HEK293 (cell line): ENCODE measurements around the gene CD2BP2.

ENCODE experiments used
- FEZF1 ChIP-seq: fragments of 450-650 bp; formaldehyde crosslinking; IDR thresholded peaks from 2 replicates; pipeline ENCODE4 v1.5.1; 2016; ENCODE audit warnings: missing biosample characterization, missing genetic modification characterization
- KLF8 ChIP-seq: fragments of 450-650 bp; formaldehyde crosslinking; IDR thresholded peaks from 2 replicates; pipeline ENCODE4 v1.5.1; 2016; ENCODE audit warnings: missing biosample characterization, missing genetic modification characterization
- KLF9 ChIP-seq: fragments of 450-650 bp; formaldehyde crosslinking; IDR thresholded peaks from 2 replicates; pipeline ENCODE4 v1.5.1; 2016; ENCODE audit warnings: missing biosample characterization, missing genetic modification characterization, low read depth
- MYNN ChIP-seq: fragments of 450-650 bp; formaldehyde crosslinking; IDR thresholded peaks from 2 replicates; pipeline ENCODE4 v1.5.1; 2016; ENCODE audit warnings: missing biosample characterization, missing genetic modification characterization, borderline replicate concordance
- PRDM1 ChIP-seq: fragments of 450-650 bp; formaldehyde crosslinking; IDR thresholded peaks from 2 replicates; pipeline ENCODE4; 2016; ENCODE audit warnings: missing biosample characterization, missing genetic modification characterization
- RBAK ChIP-seq: fragments of 450-650 bp; formaldehyde crosslinking; IDR thresholded peaks from 2 replicates; pipeline ENCODE4 v1.5.1; 2016; ENCODE audit warnings: missing biosample characterization, missing genetic modification characterization
- SP2 ChIP-seq: fragments of 450-650 bp; formaldehyde crosslinking; IDR thresholded peaks from 2 replicates; pipeline ENCODE4 v1.5.1; 2016; ENCODE audit warnings: missing biosample characterization, missing genetic modification characterization
- SP7 ChIP-seq: fragments of 450-650 bp; formaldehyde crosslinking; IDR thresholded peaks from 2 replicates; pipeline ENCODE4 v1.5.1; 2016; ENCODE audit warnings: missing biosample characterization, missing genetic modification characterization
- ZFP41 ChIP-seq: fragments of 450-650 bp; formaldehyde crosslinking; IDR thresholded peaks from 2 replicates; pipeline ENCODE4 v1.5.1; 2016; ENCODE audit warnings: missing biosample characterization, missing genetic modification characterization, borderline replicate concordance
- ZIC2 ChIP-seq: fragments of 450-650 bp; formaldehyde crosslinking; IDR thresholded peaks from 2 replicates; pipeline ENCODE4 v1.5.1; 2016; ENCODE audit warnings: missing biosample characterization, missing genetic modification characterization
- ZNF23 ChIP-seq: fragments of 450-650 bp; formaldehyde crosslinking; IDR thresholded peaks from 2 replicates; pipeline ENCODE4 v1.5.1; 2016; ENCODE audit warnings: missing biosample characterization, missing genetic modification characterization, borderline replicate concordance
- ZNF239 ChIP-seq: fragments of 450-650 bp; formaldehyde crosslinking; IDR thresholded peaks from 2 replicates; pipeline ENCODE4 v1.5.1; 2016; ENCODE audit warnings: missing biosample characterization, missing genetic modification characterization
- ZNF248 ChIP-seq: fragments of 450-650 bp; formaldehyde crosslinking; IDR thresholded peaks from 2 replicates; pipeline ENCODE4 v1.5.1; 2017; ENCODE audit warnings: missing biosample characterization, missing genetic modification characterization
- ZNF391 ChIP-seq: fragments of 450-650 bp; formaldehyde crosslinking; IDR thresholded peaks from 2 replicates; pipeline ENCODE4 v1.5.1; 2016; ENCODE audit warnings: low read depth, missing biosample characterization, missing genetic modification characterization, borderline replicate concordance
- ZNF433 ChIP-seq: fragments of 450-650 bp; formaldehyde crosslinking; IDR thresholded peaks from 2 replicates; pipeline ENCODE4 v1.5.1; 2016; ENCODE audit warnings: missing biosample characterization, missing genetic modification characterization, low read depth
- ZNF530 ChIP-seq: fragments of 450-650 bp; formaldehyde crosslinking; IDR thresholded peaks from 2 replicates; pipeline ENCODE4 v1.5.1; 2016; ENCODE audit warnings: low read depth, missing biosample characterization, missing genetic modification characterization
- ZNF585B ChIP-seq: fragments of 450-650 bp; formaldehyde crosslinking; IDR thresholded peaks from 2 replicates; pipeline ENCODE4 v1.5.1; 2016; ENCODE audit warnings: missing biosample characterization, missing genetic modification characterization
- ZNF600 ChIP-seq: fragments of 450-650 bp; formaldehyde crosslinking; IDR thresholded peaks from 2 replicates; pipeline ENCODE4 v1.5.1; 2016; ENCODE audit warnings: missing biosample characterization, missing genetic modification characterization
- ZNF629 ChIP-seq: fragments of 450-650 bp; formaldehyde crosslinking; IDR thresholded peaks from 2 replicates; pipeline ENCODE4 v1.5.1; 2017; ENCODE audit warnings: missing biosample characterization, missing genetic modification characterization
- ZNF660 ChIP-seq: fragments of 450-650 bp; IDR thresholded peaks from 2 replicates; pipeline ENCODE4 v1.5.1; 2018; ENCODE audit warnings: missing biosample characterization, mild to moderate bottlenecking, missing genetic modification characterization
- ZNF670 ChIP-seq: fragments of 450-650 bp; formaldehyde crosslinking; IDR thresholded peaks from 2 replicates; pipeline ENCODE4 v1.5.1; 2016; ENCODE audit warnings: missing biosample characterization, missing genetic modification characterization, low read depth
- ZNF677 ChIP-seq: fragments of 450-650 bp; IDR thresholded peaks from 2 replicates; pipeline ENCODE4 v1.5.0; 2018; ENCODE audit warnings: missing biosample characterization, mild to moderate bottlenecking, missing genetic modification characterization, moderate library complexity
- ZNF777 ChIP-seq: fragments of 450-650 bp; formaldehyde crosslinking; IDR thresholded peaks from 2 replicates; pipeline ENCODE4 v1.5.1; 2017; ENCODE audit warnings: missing biosample characterization, missing genetic modification characterization, borderline replicate concordance
- ZXDB ChIP-seq: fragments of 450-650 bp; formaldehyde crosslinking; IDR thresholded peaks from 2 replicates; pipeline ENCODE4 v1.5.1; 2016; ENCODE audit warnings: missing biosample characterization, missing genetic modification characterization
- TF ChIP-seq, protein P1 (sequence below): fragments of 450-650 bp; formaldehyde crosslinking; IDR thresholded peaks from 2 replicates; pipeline ENCODE4 v1.5.1; 2016; ENCODE audit warnings: missing biosample characterization, missing genetic modification characterization, borderline replicate concordance
- TF ChIP-seq, protein P2 (sequence below): fragments of 450-650 bp; formaldehyde crosslinking; IDR thresholded peaks from 2 replicates; pipeline ENCODE4 v1.5.1; 2016; ENCODE audit warnings: missing biosample characterization, missing genetic modification characterization
- TF ChIP-seq, protein P3 (sequence below): fragments of 450-650 bp; formaldehyde crosslinking; IDR thresholded peaks from 2 replicates; pipeline ENCODE4 v1.5.1; 2016; ENCODE audit warnings: missing biosample characterization, missing genetic modification characterization
- TF ChIP-seq, protein P4 (sequence below): fragments of 450-650 bp; formaldehyde crosslinking; IDR thresholded peaks from 2 replicates; pipeline ENCODE4 v1.5.1; 2016; ENCODE audit warnings: missing biosample characterization, missing genetic modification characterization
- TF ChIP-seq, protein P5 (sequence below): fragments of 450-650 bp; formaldehyde crosslinking; IDR thresholded peaks from 2 replicates; pipeline ENCODE4 v1.5.1; 2016; ENCODE audit warnings: missing biosample characterization, missing genetic modification characterization

CD2BP2 gene

DNA sequence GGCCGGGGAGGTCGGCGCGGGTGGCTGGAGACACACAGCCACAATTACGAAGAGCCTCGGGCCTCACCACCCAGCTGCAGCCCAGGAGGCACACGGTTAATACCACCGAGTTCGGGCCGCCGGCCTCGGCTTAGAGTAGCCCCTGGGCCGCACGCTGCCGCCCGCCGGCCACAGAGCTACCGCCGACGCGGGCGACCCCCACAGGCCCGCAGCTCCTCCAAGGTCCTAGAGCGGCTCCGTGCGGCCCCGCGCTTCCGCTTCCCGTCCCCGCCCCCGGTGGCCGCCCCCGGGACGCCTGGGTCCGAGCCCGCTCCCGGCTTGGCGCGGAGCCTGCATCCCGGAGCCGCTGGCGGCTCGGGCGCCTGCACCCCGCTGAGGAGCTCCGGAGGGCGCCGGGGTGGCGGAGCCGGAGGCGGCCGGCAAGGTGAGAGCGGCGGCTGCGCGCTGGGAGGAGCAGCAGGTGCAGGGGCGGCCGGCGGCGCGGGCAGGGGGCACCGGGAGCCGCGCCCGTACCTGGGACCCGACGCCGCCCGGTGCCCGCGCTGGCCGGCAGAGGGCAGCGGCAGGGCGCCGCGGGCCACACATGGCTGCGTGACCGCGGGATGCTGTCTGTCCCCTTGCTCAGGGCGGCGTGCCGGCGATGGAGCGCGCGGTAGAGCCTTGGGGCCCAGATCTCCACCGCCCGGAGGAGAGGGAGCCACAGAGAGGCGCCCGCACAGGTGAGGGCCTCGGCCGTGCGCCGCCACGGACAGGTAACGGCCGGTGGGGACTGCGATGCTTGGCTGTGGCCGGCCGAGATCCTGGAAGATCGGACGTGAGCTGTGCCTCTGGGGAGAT, 40.3 kb upstream of the CD2BP2 start, which contains the start of gene ZNF48 (continued):
- peak; percentile 50; the same call in 1 of the 2 replicates for TF ChIP-seq ZNF677
- peak; percentile 70 for TF ChIP-seq ZNF629
- peak; percentile 80; the same call in 1 of the 2 replicates for TF ChIP-seq ZNF391
- TF ChIP-seq ZNF23 (tag by site-specific recombination), result no peak
- TF ChIP-seq ZNF600 (tag by site-specific recombination), result peak; percentile 79
- no peak for TF ChIP-seq ZNF585B (tag by site-specific recombination)
- TF ChIP-seq MYNN (tag by site-specific recombination), result no peak
- TF ChIP-seq, protein P1, sequence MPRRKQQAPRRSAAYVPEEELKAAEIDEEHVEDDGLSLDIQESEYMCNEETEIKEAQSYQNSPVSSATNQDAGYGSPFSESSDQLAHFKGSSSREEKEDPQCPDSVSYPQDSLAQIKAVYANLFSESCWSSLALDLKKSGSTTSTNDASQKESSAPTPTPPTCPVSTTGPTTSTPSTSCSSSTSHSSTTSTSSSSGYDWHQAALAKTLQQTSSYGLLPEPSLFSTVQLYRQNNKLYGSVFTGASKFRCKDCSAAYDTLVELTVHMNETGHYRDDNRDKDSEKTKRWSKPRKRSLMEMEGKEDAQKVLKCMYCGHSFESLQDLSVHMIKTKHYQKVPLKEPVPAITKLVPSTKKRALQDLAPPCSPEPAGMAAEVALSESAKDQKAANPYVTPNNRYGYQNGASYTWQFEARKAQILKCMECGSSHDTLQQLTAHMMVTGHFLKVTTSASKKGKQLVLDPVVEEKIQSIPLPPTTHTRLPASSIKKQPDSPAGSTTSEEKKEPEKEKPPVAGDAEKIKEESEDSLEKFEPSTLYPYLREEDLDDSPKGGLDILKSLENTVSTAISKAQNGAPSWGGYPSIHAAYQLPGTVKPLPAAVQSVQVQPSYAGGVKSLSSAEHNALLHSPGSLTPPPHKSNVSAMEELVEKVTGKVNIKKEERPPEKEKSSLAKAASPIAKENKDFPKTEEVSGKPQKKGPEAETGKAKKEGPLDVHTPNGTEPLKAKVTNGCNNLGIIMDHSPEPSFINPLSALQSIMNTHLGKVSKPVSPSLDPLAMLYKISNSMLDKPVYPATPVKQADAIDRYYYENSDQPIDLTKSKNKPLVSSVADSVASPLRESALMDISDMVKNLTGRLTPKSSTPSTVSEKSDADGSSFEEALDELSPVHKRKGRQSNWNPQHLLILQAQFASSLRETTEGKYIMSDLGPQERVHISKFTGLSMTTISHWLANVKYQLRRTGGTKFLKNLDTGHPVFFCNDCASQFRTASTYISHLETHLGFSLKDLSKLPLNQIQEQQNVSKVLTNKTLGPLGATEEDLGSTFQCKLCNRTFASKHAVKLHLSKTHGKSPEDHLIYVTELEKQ (tag by site-specific recombination), result no peak; the same call in 1 of the 2 replicates
- TF ChIP-seq, protein P2, sequence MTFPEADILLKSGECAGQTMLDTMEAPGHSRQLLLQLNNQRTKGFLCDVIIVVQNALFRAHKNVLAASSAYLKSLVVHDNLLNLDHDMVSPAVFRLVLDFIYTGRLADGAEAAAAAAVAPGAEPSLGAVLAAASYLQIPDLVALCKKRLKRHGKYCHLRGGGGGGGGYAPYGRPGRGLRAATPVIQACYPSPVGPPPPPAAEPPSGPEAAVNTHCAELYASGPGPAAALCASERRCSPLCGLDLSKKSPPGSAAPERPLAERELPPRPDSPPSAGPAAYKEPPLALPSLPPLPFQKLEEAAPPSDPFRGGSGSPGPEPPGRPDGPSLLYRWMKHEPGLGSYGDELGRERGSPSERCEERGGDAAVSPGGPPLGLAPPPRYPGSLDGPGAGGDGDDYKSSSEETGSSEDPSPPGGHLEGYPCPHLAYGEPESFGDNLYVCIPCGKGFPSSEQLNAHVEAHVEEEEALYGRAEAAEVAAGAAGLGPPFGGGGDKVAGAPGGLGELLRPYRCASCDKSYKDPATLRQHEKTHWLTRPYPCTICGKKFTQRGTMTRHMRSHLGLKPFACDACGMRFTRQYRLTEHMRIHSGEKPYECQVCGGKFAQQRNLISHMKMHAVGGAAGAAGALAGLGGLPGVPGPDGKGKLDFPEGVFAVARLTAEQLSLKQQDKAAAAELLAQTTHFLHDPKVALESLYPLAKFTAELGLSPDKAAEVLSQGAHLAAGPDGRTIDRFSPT (tag by site-specific recombination), result peak; percentile 58; the same call in 1 of the 2 replicates
- TF ChIP-seq ZNF239 (tag by site-specific recombination), result peak; percentile 54; the same call in 1 of the 2 replicates
- TF ChIP-seq SP7 (tag by site-specific recombination), result peak; percentile 55
- no peak for TF ChIP-seq ZNF433 (tag by site-specific recombination)
- TF ChIP-seq KLF8, result peak; percentile 94
- no peak for TF ChIP-seq ZNF670 (tag by site-specific recombination)
- TF ChIP-seq ZNF530, result no peak
- TF ChIP-seq, protein P3, sequence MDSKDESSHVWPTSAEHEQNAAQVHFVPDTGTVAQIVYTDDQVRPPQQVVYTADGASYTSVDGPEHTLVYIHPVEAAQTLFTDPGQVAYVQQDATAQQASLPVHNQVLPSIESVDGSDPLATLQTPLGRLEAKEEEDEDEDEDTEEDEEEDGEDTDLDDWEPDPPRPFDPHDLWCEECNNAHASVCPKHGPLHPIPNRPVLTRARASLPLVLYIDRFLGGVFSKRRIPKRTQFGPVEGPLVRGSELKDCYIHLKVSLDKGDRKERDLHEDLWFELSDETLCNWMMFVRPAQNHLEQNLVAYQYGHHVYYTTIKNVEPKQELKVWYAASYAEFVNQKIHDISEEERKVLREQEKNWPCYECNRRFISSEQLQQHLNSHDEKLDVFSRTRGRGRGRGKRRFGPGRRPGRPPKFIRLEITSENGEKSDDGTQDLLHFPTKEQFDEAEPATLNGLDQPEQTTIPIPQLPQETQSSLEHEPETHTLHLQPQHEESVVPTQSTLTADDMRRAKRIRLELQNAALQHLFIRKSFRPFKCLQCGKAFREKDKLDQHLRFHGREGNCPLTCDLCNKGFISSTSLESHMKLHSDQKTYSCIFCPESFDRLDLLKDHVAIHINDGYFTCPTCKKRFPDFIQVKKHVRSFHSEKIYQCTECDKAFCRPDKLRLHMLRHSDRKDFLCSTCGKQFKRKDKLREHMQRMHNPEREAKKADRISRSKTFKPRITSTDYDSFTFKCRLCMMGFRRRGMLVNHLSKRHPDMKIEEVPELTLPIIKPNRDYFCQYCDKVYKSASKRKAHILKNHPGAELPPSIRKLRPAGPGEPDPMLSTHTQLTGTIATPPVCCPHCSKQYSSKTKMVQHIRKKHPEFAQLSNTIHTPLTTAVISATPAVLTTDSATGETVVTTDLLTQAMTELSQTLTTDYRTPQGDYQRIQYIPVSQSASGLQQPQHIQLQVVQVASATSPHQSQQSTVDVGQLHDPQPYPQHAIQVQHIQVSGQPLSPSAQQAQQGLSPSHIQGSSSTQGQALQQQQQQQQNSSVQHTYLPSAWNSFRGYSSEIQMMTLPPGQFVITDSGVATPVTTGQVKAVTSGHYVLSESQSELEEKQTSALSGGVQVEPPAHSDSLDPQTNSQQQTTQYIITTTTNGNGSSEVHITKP (tag by site-specific recombination), result peak; percentile 57
- TF ChIP-seq ZXDB, result peak; percentile 92
- no peak for TF ChIP-seq PRDM1 (tag by site-specific recombination)
- TF ChIP-seq ZNF777, result peak; percentile 67; the same call in 1 of the 2 replicates
- TF ChIP-seq ZFP41 (tag by site-specific recombination), result no peak
- TF ChIP-seq ZNF660 (tag by site-specific recombination), result peak; percentile 96; the same call in 1 of the 2 replicates
- TF ChIP-seq SP2 (tag by site-specific recombination), result peak; percentile 72
- TF ChIP-seq KLF9 (tag by site-specific recombination), result peak; percentile 78
- TF ChIP-seq RBAK (tag by site-specific recombination), result no peak
- no peak for TF ChIP-seq ZNF248 (tag by site-specific recombination)
- TF ChIP-seq FEZF1 (tag by site-specific recombination), result 0 out of 2 replicates have a peak, but pooled peaks have one; percentile 20
- TF ChIP-seq, protein P4, sequence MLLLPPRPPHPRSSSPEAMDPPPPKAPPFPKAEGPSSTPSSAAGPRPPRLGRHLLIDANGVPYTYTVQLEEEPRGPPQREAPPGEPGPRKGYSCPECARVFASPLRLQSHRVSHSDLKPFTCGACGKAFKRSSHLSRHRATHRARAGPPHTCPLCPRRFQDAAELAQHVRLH, result peak; percentile 44; the same call in 1 of the 2 replicates
- TF ChIP-seq, protein P5, sequence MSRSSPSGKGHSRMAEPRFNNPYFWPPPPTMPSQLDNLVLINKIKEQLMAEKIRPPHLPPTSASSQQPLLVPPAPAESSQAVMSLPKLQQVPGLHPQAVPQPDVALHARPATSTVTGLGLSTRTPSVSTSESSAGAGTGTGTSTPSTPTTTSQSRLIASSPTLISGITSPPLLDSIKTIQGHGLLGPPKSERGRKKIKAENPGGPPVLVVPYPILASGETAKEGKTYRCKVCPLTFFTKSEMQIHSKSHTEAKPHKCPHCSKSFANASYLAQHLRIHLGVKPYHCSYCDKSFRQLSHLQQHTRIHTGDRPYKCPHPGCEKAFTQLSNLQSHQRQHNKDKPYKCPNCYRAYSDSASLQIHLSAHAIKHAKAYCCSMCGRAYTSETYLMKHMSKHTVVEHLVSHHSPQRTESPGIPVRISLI, result no peak
- peak; percentile 68 for TF ChIP-seq ZIC2
